HCT116 (cell line): ENCODE results near the gene C5orf58. TPM values are rescaled to one million over a fixed set of nuclear protein-coding genes. Genes with fewer than 3 reads are reported as not detected.
"Not testable (repeated sequence)": the region's sequence is repeated elsewhere in the genome, so short reads cannot be mapped to it uniquely, and the experiment has no call there.

Source experiments
- ATAC-seq: fragments of 200-7000 bp; cut with Tn5 transposase; 2 replicates; pipeline ENCODE4 v1.9.1; 2020; ENCODE audit warnings: mild to moderate bottlenecking, moderate library complexity
- BruUV-seq: library from RNA; stranded (reverse); fragments of 400-500 nt; replicated peaks from 2 replicates; lab custom pipeline; 2021; lab: Mats Ljungman, UMichigan
- CTCF ChIA-PET: fragments of 300-600 bp; sonication (Branson Sonifier 250); formaldehyde crosslinking; loops from one replicate; lab custom pipeline; 2021; ENCODE audit warnings: antibody characterized with exemption; lab: Charles Lee
- POLR2A ChIA-PET: fragments of 300-600, 350-600 bp; sonication (Branson Sonifier 250); formaldehyde crosslinking; loops from one replicate; lab custom pipeline; 2021; ENCODE audit warnings: antibody characterized with exemption; lab: Charles Lee
- RAD21 ChIA-PET, 2 experiments: fragments of 300-600 bp; sonication (Branson Sonifier 250); formaldehyde crosslinking; loops; one replicate each; lab custom pipeline; 2023; ENCODE audit warnings: low total read pairs in 2 of 2; ENCODE audit not compliant: uncharacterized antibody in 2 of 2, unreplicated experiment in 2 of 2, low non-redundant PET in 1 of 2; lab: Charles Lee
- DNase-seq: peaks from one replicate; pipeline ENCODE4 v3.0.0-alpha.2; 2010; ENCODE audit warnings: low read depth, low spot score
- H2AFZ ChIP-seq: fragments of 200-600 bp; shearing (Covaris generic), sonication (generic); 2 replicates; pipeline ENCODE4 v1.6.1; 2017; ENCODE audit warnings: low read depth, mixed run types, mixed read lengths, antibody characterized with exemption, low read length; ENCODE audit not compliant: poor library complexity, severe bottlenecking
- H3K27ac ChIP-seq: 2 replicates; pipeline ENCODE4 v1.5.1; 2012; ENCODE audit warnings: low read depth, low read length
- H3K27me3 ChIP-seq: fragments of 200-600 bp; sonication (generic); 2 replicates; pipeline ENCODE4 v1.6.1; 2016; ENCODE audit warnings: mixed run types, low read length, mixed read lengths; ENCODE audit not compliant: insufficient read depth
- H3K36me3 ChIP-seq, 2 experiments: fragments of 200-500 bp in 1 of 2; fragments of 200-600 bp in 1 of 2; sonication (Bioruptor generic) in 1 of 2; sonication (generic) in 1 of 2; 2 replicates each; pipeline versions ENCODE4 v1.5.1 to v1.6.1; 2014 to 2016; ENCODE audit warnings: low read length in 2 of 2, inconsistent platforms in 1 of 2, mixed read lengths in 1 of 2, mixed run types in 1 of 2; ENCODE audit not compliant: insufficient read depth in 2 of 2, control insufficient read depth in 1 of 2
- H3K4me1 ChIP-seq, 2 experiments: fragments of 200-600 bp in 1 of 2; sonication (generic) in 1 of 2; 2 replicates each; pipeline versions ENCODE4 v1.5.1 to v1.6.1; 2012 to 2017; ENCODE audit warnings: low read length in 2 of 2, inconsistent platforms in 1 of 2, mild to moderate bottlenecking in 1 of 2, mixed read lengths in 1 of 2, mixed run types in 1 of 2, moderate library complexity in 1 of 2; ENCODE audit not compliant: insufficient read depth in 2 of 2, control insufficient read depth in 1 of 2
- H3K4me2 ChIP-seq: fragments of 200-600 bp; sonication (generic); 2 replicates; pipeline ENCODE4 v1.6.1; 2017; ENCODE audit warnings: mixed run types, low read length, mixed read lengths
- H3K4me3 ChIP-seq, 2 experiments: fragments of 200-600 bp in 1 of 2; sonication (generic) in 1 of 2; replicated peaks in 1 of 2; 2 replicates each; pipeline ENCODE4 v1.5.1; 2011 to 2016; ENCODE audit warnings: low read length in 2 of 2, control low read depth in 1 of 2, low read depth in 1 of 2, mild to moderate bottlenecking in 1 of 2, mixed read lengths in 1 of 2, mixed run types in 1 of 2
- H3K79me2 ChIP-seq: fragments of 200-600 bp; sonication (generic); 2 replicates; pipeline ENCODE4 v1.6.1; 2017; ENCODE audit warnings: mild to moderate bottlenecking, mixed run types, low read length, moderate library complexity, mixed read lengths; ENCODE audit not compliant: insufficient read depth
- H3K9ac ChIP-seq: fragments of 200-600 bp; sonication (generic); 2 replicates; pipeline ENCODE4 v1.6.1; 2016; ENCODE audit warnings: low read length, mixed read lengths
- H3K9me2 ChIP-seq: fragments of 200-600 bp; sonication (generic), shearing (Covaris generic); 2 replicates; pipeline ENCODE4 v1.6.1; 2017; ENCODE audit warnings: mixed run types, mild to moderate bottlenecking, moderate library complexity; ENCODE audit not compliant: insufficient read depth
- H3K9me3 ChIP-seq, 2 experiments: fragments of 200-500 bp in 1 of 2; fragments of 200-600 bp in 1 of 2; sonication (Bioruptor generic) in 1 of 2; sonication (generic) in 1 of 2; 2 replicates each; pipeline ENCODE4 v1.6.1; 2014 to 2017; ENCODE audit warnings: low read length in 2 of 2, mixed read lengths in 2 of 2, inconsistent platforms in 1 of 2, low read depth in 1 of 2, mild to moderate bottlenecking in 1 of 2, mixed run types in 1 of 2, moderate library complexity in 1 of 2; ENCODE audit not compliant: control insufficient read depth in 1 of 2, insufficient read depth in 1 of 2
- H4K20me1 ChIP-seq: fragments of 200-600 bp; sonication (generic), shearing (Covaris generic); 2 replicates; pipeline ENCODE4 v1.6.1; 2017; ENCODE audit warnings: mixed run types, mild to moderate bottlenecking, moderate library complexity; ENCODE audit not compliant: insufficient read depth
- ATF3 ChIP-seq: IDR thresholded peaks from 2 replicates; pipeline ENCODE4 v1.6.1; 2012
- CBX3 ChIP-seq: IDR thresholded peaks from 2 replicates; pipeline ENCODE4 v1.6.1; 2012; ENCODE audit warnings: low read depth
- ELF1 ChIP-seq: IDR thresholded peaks from 2 replicates; pipeline ENCODE4 v1.6.1; 2012; ENCODE audit warnings: low read depth, borderline replicate concordance
- SP1 ChIP-seq: IDR thresholded peaks from 2 replicates; pipeline ENCODE4 v1.6.1; 2012; ENCODE audit warnings: low read depth
- YY1 ChIP-seq: IDR thresholded peaks from 2 replicates; pipeline ENCODE4 v1.6.1; 2011; ENCODE audit warnings: low read length, low read depth, moderate library complexity, mild to moderate bottlenecking; ENCODE audit not compliant: insufficient replicate concordance; ENCODE audit errors: extremely low read depth
- ZFX ChIP-seq: fragments of 450-650 bp; IDR thresholded peaks from 2 replicates; pipeline ENCODE4 v1.6.1; 2017
- ZNF274 ChIP-seq: fragments of 200-500 bp; sonication (Bioruptor generic); IDR thresholded peaks from 2 replicates; pipeline ENCODE4 v1.6.1; 2014; ENCODE audit warnings: mild to moderate bottlenecking, low read depth, low read length, inconsistent platforms
- intact Hi-C: fragments of 100-400 bp; cut with micrococcal nuclease; formaldehyde crosslinking; loops from 2 replicates; pipeline ENCODE4 v1.10.0; 2022
- total RNA-seq: library from RNA; stranded (reverse); gene quantifications from one replicate; pipeline ENCODE4 v1.2.1, GENCODE V29; 2021; ENCODE audit not compliant: unreplicated experiment
- TF ChIP-seq, protein P1 (sequence below): IDR thresholded peaks from 2 replicates; pipeline ENCODE4 v1.6.1; 2011; ENCODE audit warnings: mild to moderate bottlenecking, low read length, moderate library complexity; ENCODE audit not compliant: insufficient replicate concordance; ENCODE audit errors: extremely low read depth
- TF ChIP-seq, protein P2 (sequence below), 3 experiments: fragments of 200-600 bp in 1 of 3; sonication (generic) in 1 of 3; IDR thresholded peaks in 2 of 3; conservative IDR thresholded peaks in 1 of 3; 2 replicates each; pipeline ENCODE4 v1.5.1; 2012 to 2017; ENCODE audit warnings: low read depth in 2 of 3, low read length in 2 of 3, antibody characterized with exemption in 1 of 3, borderline replicate concordance in 1 of 3, control low read depth in 1 of 3, mild to moderate bottlenecking in 1 of 3, mixed read lengths in 1 of 3, mixed run types in 1 of 3, moderate library complexity in 1 of 3; ENCODE audit not compliant: insufficient read depth in 1 of 3
- TF ChIP-seq, protein P3 (sequence below): IDR thresholded peaks from 2 replicates; pipeline ENCODE4 v1.6.1; 2012

Gene C5orf58
- total RNA-seq, 1 experiment from 2014 or later, result not detected

DNA sequence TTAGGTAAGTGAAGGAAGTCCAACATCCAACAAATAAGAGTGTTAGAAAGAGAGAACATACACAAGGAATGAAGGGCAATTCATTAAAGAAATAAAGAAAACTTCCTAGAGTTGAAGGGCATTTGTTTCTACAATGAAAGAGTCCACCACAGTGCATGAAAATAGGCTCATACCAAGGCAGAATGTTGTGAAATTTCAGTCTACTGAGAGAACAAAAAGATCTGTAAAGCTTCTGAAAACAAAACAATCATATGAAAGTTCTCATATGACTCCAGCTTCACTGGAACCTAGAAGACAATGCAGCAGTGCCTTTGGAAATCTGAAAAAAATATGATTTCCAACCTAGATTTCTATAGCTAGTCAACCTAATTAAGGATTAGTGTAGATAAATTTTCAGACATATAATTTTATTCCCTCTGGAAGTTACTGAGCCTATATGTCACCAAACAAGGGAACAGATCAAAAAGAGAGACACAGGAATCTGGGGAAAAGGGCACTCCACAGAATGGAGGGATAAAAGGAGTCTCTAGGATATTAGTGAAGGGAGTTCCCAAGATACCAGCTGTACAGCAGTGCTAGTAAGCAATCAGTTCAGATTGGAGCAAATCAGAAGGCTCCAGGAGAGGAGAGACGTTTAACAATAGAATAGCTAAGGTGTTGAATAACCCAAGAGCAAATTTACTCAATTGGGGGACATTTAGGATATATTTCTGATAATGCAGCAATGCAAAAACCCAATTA lies 5.8 kb downstream of the C5orf58 start:
- RAD21 ChIA-PET, result no interaction called here
- no peaks in the 10 kb centered on the region for H3K79me2 ChIP-seq
- no peak overlapping the region for H3K9ac ChIP-seq
- H3K4me1 ChIP-seq, result no peaks in the 10 kb centered on the region
- no peak overlapping the region for H3K4me2 ChIP-seq
- no peak overlapping the region for H3K4me3 ChIP-seq
- POLR2A ChIA-PET, result no interaction called here
- H3K27ac ChIP-seq, result no peak overlapping the region
- H3K27me3 ChIP-seq, result peaks cover 34% of the 10 kb centered on the region
- no peaks in the 10 kb centered on the region for H3K9me3 ChIP-seq
- intact Hi-C loops, result no loop called here
- ATAC-seq (no peak), DNase-seq (no peak)
- no TSS peak for BruUV-seq
- H3K9me2 ChIP-seq, result no peaks in the 10 kb centered on the region
- H2AFZ ChIP-seq, result no peak overlapping the region
- CTCF ChIA-PET, result no interaction called here
- no peaks in the 10 kb centered on the region for H4K20me1 ChIP-seq
- no peaks in the 10 kb centered on the region for H3K36me3 ChIP-seq
- no peak for TF ChIP-seq YY1
- TF ChIP-seq ELF1, result no peak
- TF ChIP-seq, protein P1, sequence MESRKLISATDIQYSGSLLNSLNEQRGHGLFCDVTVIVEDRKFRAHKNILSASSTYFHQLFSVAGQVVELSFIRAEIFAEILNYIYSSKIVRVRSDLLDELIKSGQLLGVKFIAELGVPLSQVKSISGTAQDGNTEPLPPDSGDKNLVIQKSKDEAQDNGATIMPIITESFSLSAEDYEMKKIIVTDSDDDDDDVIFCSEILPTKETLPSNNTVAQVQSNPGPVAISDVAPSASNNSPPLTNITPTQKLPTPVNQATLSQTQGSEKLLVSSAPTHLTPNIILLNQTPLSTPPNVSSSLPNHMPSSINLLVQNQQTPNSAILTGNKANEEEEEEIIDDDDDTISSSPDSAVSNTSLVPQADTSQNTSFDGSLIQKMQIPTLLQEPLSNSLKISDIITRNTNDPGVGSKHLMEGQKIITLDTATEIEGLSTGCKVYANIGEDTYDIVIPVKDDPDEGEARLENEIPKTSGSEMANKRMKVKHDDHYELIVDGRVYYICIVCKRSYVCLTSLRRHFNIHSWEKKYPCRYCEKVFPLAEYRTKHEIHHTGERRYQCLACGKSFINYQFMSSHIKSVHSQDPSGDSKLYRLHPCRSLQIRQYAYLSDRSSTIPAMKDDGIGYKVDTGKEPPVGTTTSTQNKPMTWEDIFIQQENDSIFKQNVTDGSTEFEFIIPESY, result no peak
- no peak for TF ChIP-seq CBX3
- TF ChIP-seq, protein P2, sequence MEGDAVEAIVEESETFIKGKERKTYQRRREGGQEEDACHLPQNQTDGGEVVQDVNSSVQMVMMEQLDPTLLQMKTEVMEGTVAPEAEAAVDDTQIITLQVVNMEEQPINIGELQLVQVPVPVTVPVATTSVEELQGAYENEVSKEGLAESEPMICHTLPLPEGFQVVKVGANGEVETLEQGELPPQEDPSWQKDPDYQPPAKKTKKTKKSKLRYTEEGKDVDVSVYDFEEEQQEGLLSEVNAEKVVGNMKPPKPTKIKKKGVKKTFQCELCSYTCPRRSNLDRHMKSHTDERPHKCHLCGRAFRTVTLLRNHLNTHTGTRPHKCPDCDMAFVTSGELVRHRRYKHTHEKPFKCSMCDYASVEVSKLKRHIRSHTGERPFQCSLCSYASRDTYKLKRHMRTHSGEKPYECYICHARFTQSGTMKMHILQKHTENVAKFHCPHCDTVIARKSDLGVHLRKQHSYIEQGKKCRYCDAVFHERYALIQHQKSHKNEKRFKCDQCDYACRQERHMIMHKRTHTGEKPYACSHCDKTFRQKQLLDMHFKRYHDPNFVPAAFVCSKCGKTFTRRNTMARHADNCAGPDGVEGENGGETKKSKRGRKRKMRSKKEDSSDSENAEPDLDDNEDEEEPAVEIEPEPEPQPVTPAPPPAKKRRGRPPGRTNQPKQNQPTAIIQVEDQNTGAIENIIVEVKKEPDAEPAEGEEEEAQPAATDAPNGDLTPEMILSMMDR (IDR thresholded peaks at IDR 0.05 in 2 of 3, conservative IDR thresholded peaks at IDR 0.05 in 1 of 3; ENCODE audit: borderline replicate concordance in 1 of 3, insufficient read depth in 1 of 3, low read depth in 2 of 3, low read length in 2 of 3), result no peak
- no peak for TF ChIP-seq ATF3
- no peak for TF ChIP-seq SP1
- no peak for TF ChIP-seq ZFX
- TF ChIP-seq, protein P3, sequence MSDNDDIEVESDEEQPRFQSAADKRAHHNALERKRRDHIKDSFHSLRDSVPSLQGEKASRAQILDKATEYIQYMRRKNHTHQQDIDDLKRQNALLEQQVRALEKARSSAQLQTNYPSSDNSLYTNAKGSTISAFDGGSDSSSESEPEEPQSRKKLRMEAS, result no peak
- TF ChIP-seq ZNF274, result no peak

GRCh38 chr5:170245436-170245835 lies 12.7 kb downstream of the C5orf58 start:
- H3K36me3 ChIP-seq, H3K9me2 ChIP-seq, POLR2A ChIA-PET, H3K4me2 ChIP-seq, H3K4me1 ChIP-seq, H3K9ac ChIP-seq, intact Hi-C loops, H2AFZ ChIP-seq, RAD21 ChIA-PET, DNase-seq, H3K79me2 ChIP-seq, H3K4me3 ChIP-seq, H4K20me1 ChIP-seq, CTCF ChIA-PET, H3K9me3 ChIP-seq, H3K27ac ChIP-seq, BruUV-seq, ATAC-seq: not testable (repeated sequence)
- H3K27me3 ChIP-seq, result peaks cover 41% of the 10 kb centered on the region
